Lung (tissue), 12 donors: ENCODE results near the gene GPR39. TPM values are rescaled to one million over a fixed set of nuclear protein-coding genes. Genes with fewer than 3 reads are reported as not detected.
A peak's percentile ranks its signal among the peaks of the same experiment; 100 is the strongest.

Source experiments
- ATAC-seq: fragments of 200-7000 bp; cut with Tn5 transposase; one replicate; pipeline ENCODE4 v1.9.1; 2020; ENCODE audit warnings: moderate number of reproducible peaks; ENCODE audit not compliant: insufficient read depth, low FRiP score
- DNase-seq, 3 donors: peaks; one replicate each; pipeline ENCODE4 v3.0.0-alpha.2; 2013 to 2017
- H3K27ac ChIP-seq, 2 donors: one replicate each; pipeline ENCODE4 v1.5.1; 2013; ENCODE audit warnings: mild to moderate bottlenecking in 2 of 2, moderate library complexity in 2 of 2, control low read depth in 1 of 2, inconsistent platforms in 1 of 2, low read depth in 1 of 2, low read length in 1 of 2
- H3K27me3 ChIP-seq, 3 donors: one replicate each; pipeline ENCODE4 v1.5.1; 2013; ENCODE audit warnings: low read length in 2 of 3; ENCODE audit not compliant: control insufficient read depth in 3 of 3, insufficient read depth in 3 of 3
- H3K36me3 ChIP-seq, 4 donors: one replicate each; pipeline ENCODE4 v1.5.1; 2013; ENCODE audit warnings: low read length in 4 of 4, mild to moderate bottlenecking in 1 of 4, moderate library complexity in 1 of 4; ENCODE audit not compliant: control insufficient read depth in 4 of 4, insufficient read depth in 4 of 4
- H3K4me1 ChIP-seq, 5 donors: one replicate each; pipeline ENCODE4 v1.5.1; 2013; ENCODE audit warnings: low read length in 5 of 5, mild to moderate bottlenecking in 2 of 5, moderate library complexity in 1 of 5; ENCODE audit not compliant: control insufficient read depth in 5 of 5, insufficient read depth in 5 of 5
- H3K4me3 ChIP-seq: one replicate; pipeline ENCODE4 v1.5.1; 2013; ENCODE audit warnings: mild to moderate bottlenecking, control low read depth, moderate library complexity
- H3K9ac ChIP-seq, 2 donors: one replicate each; pipeline ENCODE4 v1.5.1; 2013; ENCODE audit warnings: low read length in 2 of 2, control low read depth in 1 of 2; ENCODE audit not compliant: insufficient read depth in 1 of 2
- H3K9me3 ChIP-seq, 4 donors: one replicate each; pipeline ENCODE4 v1.5.1; 2013; ENCODE audit warnings: low read length in 3 of 4, mild to moderate bottlenecking in 1 of 4, moderate library complexity in 1 of 4; ENCODE audit not compliant: control insufficient read depth in 4 of 4, insufficient read depth in 3 of 4
- WGBS, 2 donors: extraction: QIAGEN DNeasy Blood & Tissue Kit; methylation state at CpG; one replicate each; pipeline ENCODE4 v1.1.7; 2013; 5-methylcytosine and 5-hydroxymethylcytosine counted together
- polyA plus RNA-seq, 2 donors: library from polyadenylated mRNA; stranded (reverse); fragments of 200-250 nt; gene quantifications; one replicate each; pipeline ENCODE4 v1.2.1, GENCODE V29; 2013
- total RNA-seq, 2 donors: library from RNA; depleted of rRNA in 1 of 2; stranded (reverse); fragments of >200 nt in 1 of 2; gene quantifications; one replicate each; pipeline ENCODE4 v1.2.1, GENCODE V29; 2014 to 2021
- TF ChIP-seq, protein P1 (sequence below): IDR thresholded peaks from 2 replicates; pipeline ENCODE4 v1.5.1; 2012; ENCODE audit warnings: mild to moderate bottlenecking; ENCODE audit errors: control extremely low read depth, extremely low read depth
- donor health status: control.
- donor health status: control.
- donor health status: Bipolar disorder and iron deficiency.
- donor health status: healthy.
- donor health status: DM: yes; HTN: yes; CAD: no.

The GPR39 gene
- total and polyA plus RNA-seq, 4 donors: 5.8 to 15.3 (median 11.1) TPM

DNA sequence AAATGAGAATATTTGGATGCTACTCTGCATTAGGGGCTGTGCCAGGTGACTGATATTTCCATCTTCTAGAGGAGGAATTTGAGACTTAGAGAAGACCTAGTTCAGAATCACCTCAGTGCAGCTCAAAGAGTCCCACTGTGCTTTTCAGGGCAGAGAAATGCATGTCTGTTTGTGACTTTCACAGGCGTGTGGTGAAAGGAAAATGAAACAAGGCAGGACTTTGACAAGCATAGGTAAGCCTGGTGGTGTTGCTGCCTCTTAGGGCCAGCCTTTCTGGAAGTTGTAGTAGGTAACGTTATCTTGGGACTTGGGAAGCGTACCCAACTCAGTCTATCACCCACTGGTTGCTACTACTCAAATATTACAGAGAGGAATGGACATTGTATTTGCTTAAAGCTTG is 2.6 kb downstream of the GPR39 start:
- Histone ChIP-seq H3K27ac (no peak overlapping the region), H3K9me3 (no peaks in the 10 kb centered on the region), H3K4me3 (no peak overlapping the region), H3K9ac (no peak overlapping the region), H3K36me3 (no peaks in the 10 kb centered on the region), H3K27me3 (peaks cover 0 to 7% (median 0%) of the 10 kb centered on the region in 3 donors), H3K4me1 (peaks cover 0 to 11% (median 0%) of the 10 kb centered on the region in 5 donors)
- peak in 2 of 3 donors; percentile 4 to 29 for DNase-seq
- ATAC-seq: no peak
- 65 to 84% methylated on average over 3 of the region's 3 CpGs for WGBS, 2 donors
- TF ChIP-seq, protein P1, sequence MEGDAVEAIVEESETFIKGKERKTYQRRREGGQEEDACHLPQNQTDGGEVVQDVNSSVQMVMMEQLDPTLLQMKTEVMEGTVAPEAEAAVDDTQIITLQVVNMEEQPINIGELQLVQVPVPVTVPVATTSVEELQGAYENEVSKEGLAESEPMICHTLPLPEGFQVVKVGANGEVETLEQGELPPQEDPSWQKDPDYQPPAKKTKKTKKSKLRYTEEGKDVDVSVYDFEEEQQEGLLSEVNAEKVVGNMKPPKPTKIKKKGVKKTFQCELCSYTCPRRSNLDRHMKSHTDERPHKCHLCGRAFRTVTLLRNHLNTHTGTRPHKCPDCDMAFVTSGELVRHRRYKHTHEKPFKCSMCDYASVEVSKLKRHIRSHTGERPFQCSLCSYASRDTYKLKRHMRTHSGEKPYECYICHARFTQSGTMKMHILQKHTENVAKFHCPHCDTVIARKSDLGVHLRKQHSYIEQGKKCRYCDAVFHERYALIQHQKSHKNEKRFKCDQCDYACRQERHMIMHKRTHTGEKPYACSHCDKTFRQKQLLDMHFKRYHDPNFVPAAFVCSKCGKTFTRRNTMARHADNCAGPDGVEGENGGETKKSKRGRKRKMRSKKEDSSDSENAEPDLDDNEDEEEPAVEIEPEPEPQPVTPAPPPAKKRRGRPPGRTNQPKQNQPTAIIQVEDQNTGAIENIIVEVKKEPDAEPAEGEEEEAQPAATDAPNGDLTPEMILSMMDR: no peak

DNA sequence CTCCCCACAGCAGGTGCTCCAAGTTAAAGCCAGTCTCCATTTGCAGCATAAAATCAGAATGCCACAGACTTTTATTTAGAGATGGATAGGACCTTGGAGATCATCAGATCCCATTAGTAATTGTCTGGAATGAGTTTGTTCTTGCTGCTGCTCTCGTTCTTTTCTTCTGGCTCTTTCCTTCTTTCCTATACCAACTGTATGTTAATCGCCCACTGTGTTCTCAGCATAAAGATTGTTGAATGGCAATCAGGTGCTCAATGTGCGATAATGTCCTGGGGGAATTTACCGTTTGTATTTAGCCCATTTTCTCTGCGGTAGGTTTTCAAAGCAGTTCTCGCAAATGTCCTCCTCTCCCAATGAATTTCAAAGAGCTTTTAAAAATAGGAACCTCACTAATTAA is 3.3 kb downstream of the GPR39 start:
- peaks cover 0 to 7% (median 0%) of the 10 kb centered on the region in 3 donors for H3K27me3 ChIP-seq
- H3K27ac ChIP-seq: no peak overlapping the region
- no peak overlapping the region for H3K4me3 ChIP-seq
- H3K36me3 ChIP-seq: no peaks in the 10 kb centered on the region
- H3K9ac ChIP-seq: no peak overlapping the region
- DNase-seq (no peak), ATAC-seq (no peak)
- TF ChIP-seq, protein P1: no peak
- no peaks in the 10 kb centered on the region for H3K9me3 ChIP-seq
- 73 to 87% methylated on average over 6 of the region's 6 CpGs for WGBS, 2 donors
- H3K4me1 ChIP-seq: peaks cover 0 to 11% (median 0%) of the 10 kb centered on the region in 5 donors

- no peak overlapping the region for H3K4me3 ChIP-seq
- no peak overlapping the region for H3K27ac ChIP-seq
- peaks cover 0 to 7% (median 0%) of the 10 kb centered on the region in 3 donors for H3K27me3 ChIP-seq
- H3K36me3 ChIP-seq: no peaks in the 10 kb centered on the region
- 73 to 79% methylated on average over 2 of the region's 2 CpGs for WGBS, 2 donors
- TF ChIP-seq, protein P1: no peak
- no peaks in the 10 kb centered on the region for H3K9me3 ChIP-seq
- DNase-seq (no peak), ATAC-seq (no peak)
- peaks cover 0 to 5% (median 0%) of the 10 kb centered on the region in 5 donors for H3K4me1 ChIP-seq
- H3K9ac ChIP-seq: no peak overlapping the region
Observed at GRCh38 chr2:132420816-132421805, 4.5 kb downstream of the GPR39 start.
